IPS-18c (cell line): ENCODE data around the gene MCM8.

Experiments
- H3K4me3 ChIP-seq: 2 replicates; pipeline ENCODE4 v1.7.0; 2013; ENCODE audit warnings: low read depth, mild to moderate bottlenecking, low read length, moderate library complexity; ENCODE audit not compliant: insufficient read depth
- H3K9me3 ChIP-seq: one replicate; pipeline ENCODE4 v1.6.1; 2013; ENCODE audit warnings: mild to moderate bottlenecking, low read length, moderate library complexity; ENCODE audit not compliant: control insufficient read depth, insufficient read depth

The MCM8 gene

DNA sequence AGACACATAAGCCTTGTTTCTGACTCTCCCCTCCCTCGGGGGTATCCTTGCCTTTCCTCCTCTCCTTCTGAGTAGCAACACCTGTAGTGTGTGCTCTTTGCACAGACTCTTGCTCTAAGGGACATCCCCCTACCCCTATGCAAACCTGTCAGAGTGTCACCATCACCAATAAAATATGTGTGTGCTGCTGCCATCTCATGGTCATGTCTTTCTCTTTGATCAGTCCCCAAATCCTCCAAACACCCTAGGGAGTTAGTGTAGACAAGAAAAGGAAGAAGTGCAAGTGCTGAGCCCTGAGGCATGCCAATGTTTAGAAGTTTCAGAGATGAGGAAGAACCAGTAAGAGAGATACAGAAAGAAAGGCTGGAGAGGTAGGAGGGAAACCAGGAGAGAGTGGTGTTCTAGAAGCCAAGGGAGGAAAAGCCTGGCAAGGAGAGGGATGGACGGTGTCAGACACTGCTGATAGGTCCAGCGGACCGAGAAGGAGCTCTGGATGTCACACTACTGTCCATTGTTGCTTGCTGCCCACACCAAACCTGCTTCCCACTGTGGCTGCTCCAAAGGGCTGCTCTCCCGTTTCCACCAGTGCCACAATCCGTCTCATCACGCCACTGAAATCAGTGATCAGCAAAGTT lies 16.5 kb upstream of the MCM8 start:
- no peaks in the 10 kb centered on the region for H3K9me3 ChIP-seq
- no peak overlapping the region for H3K4me3 ChIP-seq

DNA sequence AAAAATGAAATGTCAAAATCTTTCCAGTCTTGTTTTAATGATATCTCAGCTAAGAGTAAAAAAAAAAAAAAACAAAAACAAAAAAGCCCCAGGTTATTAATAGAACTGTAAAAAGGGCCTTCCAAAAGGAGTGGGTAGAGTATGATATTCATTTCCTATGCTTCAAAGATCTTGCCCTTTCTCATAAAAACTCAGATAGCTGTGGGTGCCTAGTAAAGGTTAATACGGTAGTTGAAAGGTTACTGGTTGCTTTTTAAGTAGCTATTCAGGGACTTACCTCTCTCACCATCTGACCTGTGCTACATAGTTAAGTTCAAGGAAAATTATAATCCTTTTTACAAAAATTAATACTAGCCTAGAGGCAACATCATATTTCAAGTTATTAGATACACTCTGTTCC lies 15.1 kb upstream of the MCM8 start:
- Histone ChIP-seq H3K4me3 (no peak overlapping the region), H3K9me3 (no peaks in the 10 kb centered on the region)

DNA sequence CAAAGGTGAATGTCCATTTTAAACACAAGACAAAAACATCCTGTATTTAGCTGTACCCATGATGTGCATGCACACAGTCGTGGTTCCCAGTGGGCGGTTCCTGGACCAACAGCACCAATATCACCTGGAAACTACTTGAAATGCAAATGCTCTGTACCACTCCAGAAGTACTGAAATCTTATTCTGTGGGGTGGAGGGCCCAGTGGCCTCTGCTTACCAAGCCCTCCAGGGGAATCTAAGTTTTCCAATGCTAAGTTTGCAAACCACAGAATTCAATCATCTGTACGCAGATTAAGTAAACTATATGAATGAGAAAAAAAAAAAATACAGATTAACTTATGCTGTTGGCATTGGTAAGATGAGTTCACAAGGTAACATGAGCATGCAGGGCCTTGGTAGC lies 14.2 kb upstream of the MCM8 start:
- H3K9me3 ChIP-seq, result no peaks in the 10 kb centered on the region
- no peak overlapping the region for H3K4me3 ChIP-seq

DNA sequence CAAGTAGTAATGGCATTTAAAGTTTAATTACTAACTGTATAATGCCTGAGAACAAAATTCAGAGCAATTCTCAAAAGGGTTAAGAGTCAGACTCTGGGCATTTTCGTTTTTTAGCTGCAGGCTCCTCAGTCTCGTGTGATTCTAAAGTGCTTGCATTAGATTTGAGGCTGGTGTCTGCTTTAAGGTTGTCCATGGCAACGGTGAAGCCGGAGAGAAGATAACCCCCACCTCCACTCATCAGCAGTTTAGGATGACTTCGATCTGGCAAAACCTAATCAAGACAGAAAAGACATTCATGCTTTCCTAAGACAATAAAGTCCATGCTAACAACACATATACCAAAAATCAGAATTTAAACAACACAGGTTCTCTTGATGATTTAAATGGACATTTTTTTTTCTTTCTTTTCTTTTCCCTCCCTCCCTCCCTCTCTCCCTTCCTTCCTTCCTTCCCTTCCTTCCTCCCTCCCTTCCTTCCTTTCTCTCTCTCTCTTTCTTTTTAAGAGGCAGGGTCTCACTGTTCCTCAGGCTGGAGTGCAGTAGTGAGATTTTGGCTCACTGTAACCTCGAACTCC lies 11.9 kb upstream of the MCM8 start:
- H3K9me3 ChIP-seq, result no peaks in the 10 kb centered on the region

DNA sequence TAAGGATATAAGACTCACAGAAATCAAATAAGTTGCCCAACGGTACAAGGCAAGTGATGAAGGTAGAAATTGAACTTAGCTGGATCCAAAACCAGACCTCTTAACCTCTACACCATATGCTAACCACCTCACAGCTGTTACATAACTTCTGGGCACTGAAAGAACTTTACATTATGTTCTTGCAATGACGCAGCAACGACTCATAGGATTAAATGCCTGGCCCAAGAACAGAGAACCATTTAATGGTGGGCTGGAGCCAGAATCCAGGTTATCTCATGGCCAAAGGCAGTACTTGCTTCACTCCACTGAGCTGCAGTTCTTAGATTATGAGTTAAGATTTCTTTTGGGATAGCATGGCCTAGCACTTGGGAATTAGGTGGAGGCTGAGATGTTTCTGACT lies 4.5 kb upstream of the MCM8 start:
- Histone ChIP-seq H3K4me3 (no peak overlapping the region), H3K9me3 (no peaks in the 10 kb centered on the region)

More for the DNA sequence above, 11.9 kb upstream of the MCM8 start:
- H3K4me3 ChIP-seq, result no peak overlapping the region

DNA sequence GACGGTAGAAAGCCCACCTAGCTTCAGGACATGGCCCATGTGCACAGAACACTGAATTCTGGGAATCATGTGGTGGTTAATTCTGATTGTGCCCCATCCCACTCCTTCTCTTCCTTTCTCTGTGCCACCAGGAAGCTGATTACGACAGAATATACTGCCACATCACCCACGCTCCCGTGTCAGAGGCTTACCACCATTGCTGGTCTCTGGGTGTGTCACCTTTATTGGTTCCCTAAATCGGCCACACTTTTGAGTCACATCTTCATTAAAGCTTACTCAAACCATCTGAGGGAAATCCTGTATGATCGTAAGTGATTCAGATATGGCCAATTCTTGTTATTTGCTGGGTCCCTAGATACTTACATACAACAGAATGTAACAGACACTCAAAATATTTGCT lies 3.2 kb upstream of the MCM8 start:
- H3K4me3 ChIP-seq, result no peak overlapping the region
- no peaks in the 10 kb centered on the region for H3K9me3 ChIP-seq

DNA sequence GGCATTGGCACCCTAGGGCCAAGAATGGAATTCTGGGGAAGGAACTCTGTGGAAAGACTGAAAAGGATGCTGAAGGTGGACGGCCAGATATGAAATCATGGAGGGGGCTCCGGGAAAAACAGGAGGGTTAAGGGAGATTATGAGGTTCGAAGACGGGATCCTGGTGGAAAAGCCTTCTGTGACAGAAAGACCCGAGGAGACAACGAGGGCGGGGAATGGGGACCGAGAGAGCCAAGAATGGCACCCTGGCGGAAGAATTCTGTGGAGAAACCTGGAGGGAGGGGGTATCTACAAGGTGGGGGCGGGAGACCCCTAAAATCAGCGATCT lies 545 bp upstream of the MCM8 start:
- peak overlapping the region; percentile 91 for H3K4me3 ChIP-seq
- H3K9me3 ChIP-seq, result no peaks in the 10 kb centered on the region

DNA sequence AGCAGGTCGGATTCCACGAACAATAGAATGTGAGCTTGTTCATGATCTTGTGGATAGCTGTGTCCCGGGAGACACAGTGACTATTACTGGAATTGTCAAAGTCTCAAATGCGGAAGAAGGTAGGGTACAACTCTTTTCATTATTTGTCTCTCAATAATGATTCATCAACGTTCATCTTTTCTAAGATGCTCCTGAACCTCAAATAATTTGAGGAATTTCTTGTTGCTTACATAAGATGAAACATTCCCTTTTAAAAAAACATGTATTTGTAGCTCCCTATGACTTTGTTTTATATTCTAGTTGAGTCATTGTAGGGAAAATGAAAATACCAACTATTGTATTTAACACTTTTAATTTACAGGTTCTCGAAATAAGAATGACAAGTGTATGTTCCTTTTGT lies 17.0 kb downstream of the MCM8 start:
- H3K4me3 ChIP-seq, result no peak overlapping the region
- no peaks in the 10 kb centered on the region for H3K9me3 ChIP-seq

DNA sequence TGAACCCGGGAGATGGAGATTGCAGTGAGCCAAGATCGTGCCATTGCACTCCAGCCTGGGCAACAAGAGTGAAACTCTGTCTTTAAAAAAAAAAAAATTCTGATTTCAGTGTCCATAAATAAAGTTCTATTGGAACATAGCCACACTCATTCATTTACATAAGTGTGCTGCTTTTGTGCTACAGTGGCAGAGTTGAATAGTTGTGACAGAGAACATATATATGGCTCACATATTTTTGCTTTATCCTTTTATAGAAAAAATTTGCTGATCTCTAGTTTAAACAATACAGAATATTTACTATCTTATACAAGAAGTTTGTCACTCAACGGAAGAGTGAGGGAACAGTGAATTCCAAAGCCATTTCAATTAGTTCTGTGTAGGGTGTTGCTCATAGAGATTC lies 18.0 kb downstream of the MCM8 start:
- H3K4me3 ChIP-seq, result no peak overlapping the region
- no peaks in the 10 kb centered on the region for H3K9me3 ChIP-seq

DNA sequence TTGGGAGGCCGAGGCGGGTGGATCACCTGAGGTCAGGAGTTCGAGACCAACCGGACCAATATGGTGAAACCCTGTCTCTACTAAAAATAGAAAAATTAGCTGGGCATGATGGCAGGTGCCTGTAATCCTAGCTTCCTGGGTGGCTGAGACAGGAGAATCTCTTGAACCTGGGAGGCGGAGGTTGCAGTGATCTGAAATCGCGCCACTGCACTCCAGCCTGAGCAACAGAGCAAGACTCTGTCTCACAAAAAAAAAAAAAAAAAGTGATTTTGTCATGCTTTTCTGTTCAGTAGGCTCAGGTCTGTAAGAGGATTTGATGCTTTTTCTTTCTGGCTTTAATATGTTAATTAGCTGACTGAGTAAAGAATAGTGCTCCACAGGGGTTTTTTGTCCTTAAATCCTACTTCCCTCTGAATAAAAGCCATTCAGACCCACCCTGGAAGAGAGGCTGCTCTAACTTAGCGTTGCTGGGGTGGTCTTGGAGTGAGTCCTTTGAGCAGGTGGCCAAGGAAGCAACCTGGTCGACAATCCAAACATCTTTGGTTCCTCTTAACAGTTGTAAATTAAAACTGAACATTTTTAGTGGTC lies 19.0 kb downstream of the MCM8 start:
- Histone ChIP-seq H3K4me3 (no peak overlapping the region), H3K9me3 (no peaks in the 10 kb centered on the region)

DNA sequence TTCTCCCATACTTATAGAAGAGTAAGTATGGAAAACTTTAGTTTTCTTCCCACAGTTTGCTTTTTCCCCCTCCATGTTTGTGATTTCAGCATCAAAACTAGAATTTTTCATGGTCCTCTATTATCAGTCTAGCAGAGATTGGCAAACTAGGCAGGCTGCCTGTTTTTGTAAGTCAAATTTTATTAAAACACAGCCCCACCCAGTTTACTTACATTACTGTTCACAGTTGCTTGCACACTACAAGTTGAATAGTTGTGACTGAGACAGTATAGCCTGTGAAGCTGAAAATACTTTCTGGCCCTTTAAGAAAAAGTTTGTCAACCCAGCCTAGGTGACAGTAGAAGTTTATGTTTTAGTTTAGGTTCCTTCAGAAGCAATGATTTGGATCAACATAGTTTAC lies 19.5 kb downstream of the MCM8 start:
- H3K9me3 ChIP-seq, result no peaks in the 10 kb centered on the region

DNA sequence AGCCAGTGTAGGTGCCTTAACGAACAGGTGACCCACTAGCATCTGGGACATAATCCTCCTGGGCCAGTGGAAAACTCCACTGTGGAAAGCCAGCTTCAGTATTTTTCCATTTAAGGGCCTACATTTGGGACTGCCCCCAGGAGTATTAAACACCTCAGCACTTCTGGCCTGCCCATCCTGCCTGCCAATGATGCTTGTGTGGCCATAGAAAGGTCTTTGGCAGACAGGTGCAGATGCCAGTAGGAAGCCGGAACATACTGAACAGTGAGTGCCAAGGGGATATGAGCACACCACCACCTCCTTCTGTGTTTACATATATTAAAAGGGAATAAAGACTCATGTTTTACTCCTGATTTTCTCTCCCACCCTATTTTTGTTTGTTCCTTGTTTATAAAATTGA lies 19.9 kb downstream of the MCM8 start:
- Histone ChIP-seq H3K4me3 (no peak overlapping the region), H3K9me3 (no peaks in the 10 kb centered on the region)

More for the DNA sequence above, 19.5 kb downstream of the MCM8 start:
- no peak overlapping the region for H3K4me3 ChIP-seq

DNA sequence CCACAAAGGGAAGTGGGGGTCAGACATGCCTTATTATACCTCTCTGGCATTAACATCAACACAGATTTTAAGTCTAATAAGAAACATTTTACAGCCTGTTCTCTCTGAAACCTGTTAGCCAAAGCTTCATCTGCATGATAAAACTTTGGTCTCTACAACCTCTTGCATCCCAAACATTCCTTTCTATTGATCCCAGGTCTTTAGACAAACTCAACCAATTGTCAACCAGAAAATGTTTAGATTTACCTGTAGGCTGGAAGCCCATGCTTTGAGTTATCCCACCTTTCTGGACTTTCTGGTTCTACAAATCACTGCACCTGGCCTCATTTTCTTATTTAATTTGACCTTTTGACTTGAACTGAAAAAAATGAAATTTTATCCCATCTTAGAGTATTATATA lies 20.8 kb downstream of the MCM8 start:
- no peak overlapping the region for H3K4me3 ChIP-seq

DNA sequence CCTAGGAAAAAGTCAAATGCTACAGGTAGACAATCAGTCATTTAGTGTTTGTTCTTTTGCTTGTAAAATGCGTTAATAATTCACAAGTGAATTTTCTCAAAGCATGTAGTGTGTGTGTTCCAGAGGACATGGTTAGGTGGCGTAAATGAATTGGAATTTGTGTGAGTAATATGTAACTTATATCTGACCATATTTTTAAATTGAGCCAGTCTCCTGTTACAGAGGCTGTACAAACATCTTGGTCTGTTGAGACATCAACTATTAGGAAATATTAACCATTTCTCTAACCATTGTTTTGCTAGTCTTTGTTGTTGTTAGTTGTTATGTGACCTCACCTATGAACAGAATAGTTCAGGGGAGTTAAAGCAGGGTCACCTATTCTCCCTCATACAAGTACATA lies 22.7 kb downstream of the MCM8 start:
- Histone ChIP-seq H3K4me3 (no peak overlapping the region), H3K9me3 (no peaks in the 10 kb centered on the region)

More for the DNA sequence above, 20.8 kb downstream of the MCM8 start:
- no peaks in the 10 kb centered on the region for H3K9me3 ChIP-seq

DNA sequence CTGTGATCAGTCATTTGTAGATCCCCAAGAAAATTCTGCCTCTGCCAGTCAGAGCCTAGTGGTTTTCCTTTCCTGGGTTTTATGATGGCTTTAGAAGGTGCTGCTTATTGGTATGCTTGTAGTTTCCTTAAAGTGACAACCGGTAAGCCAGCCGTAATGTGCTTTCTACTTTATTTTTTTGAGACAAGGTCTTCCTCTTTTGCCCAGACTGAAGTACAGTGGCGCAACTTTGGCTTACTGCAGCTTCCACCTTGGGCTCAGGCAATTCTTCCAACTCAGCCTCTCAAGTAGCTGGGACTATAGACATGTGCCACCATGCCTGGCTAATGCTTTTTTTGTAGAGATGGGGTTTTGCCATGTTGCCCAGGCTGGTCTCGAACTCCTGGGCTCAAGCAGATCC lies 23.5 kb downstream of the MCM8 start:
- Histone ChIP-seq H3K9me3 (no peaks in the 10 kb centered on the region), H3K4me3 (no peak overlapping the region)

DNA sequence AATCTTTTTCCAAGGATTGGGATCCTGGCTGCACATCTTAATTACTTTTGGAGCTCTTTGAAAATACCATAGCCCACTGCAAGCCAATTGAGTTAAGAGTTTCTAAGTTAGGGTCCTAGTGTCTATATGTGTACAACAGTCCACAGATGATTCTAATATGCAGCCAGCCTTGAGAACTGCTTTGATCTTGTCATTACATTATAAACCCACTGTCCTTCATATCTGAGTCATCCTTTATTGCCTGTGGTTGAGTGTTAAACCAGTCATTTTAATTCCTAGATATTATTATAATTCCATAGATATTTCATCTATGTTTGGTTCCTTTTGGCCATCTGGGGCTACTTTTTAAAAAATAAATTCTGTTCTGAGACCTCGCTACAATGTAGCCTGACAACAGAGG lies 24.1 kb downstream of the MCM8 start:
- no peak overlapping the region for H3K4me3 ChIP-seq
- H3K9me3 ChIP-seq, result no peaks in the 10 kb centered on the region

DNA sequence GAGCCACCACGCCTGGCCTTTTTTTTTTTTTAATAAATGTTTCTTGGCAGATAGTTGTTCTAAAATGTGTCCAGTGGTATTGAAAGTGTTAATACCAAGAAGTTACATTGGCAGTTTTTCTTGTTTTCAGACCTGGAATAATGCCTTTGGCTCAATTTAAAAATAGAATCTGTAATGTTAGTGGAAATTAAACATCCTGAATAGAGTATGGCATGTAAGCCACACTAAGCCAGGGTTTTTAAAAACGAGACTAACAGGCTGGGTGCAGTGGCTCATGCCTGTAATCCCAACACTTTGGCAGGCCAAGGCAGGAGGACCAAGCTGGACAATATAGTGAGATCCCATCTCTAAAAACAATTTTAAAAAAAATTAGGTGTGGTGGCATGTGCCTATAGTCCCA lies 25.3 kb downstream of the MCM8 start:
- Histone ChIP-seq H3K4me3 (no peak overlapping the region), H3K9me3 (no peaks in the 10 kb centered on the region)

DNA sequence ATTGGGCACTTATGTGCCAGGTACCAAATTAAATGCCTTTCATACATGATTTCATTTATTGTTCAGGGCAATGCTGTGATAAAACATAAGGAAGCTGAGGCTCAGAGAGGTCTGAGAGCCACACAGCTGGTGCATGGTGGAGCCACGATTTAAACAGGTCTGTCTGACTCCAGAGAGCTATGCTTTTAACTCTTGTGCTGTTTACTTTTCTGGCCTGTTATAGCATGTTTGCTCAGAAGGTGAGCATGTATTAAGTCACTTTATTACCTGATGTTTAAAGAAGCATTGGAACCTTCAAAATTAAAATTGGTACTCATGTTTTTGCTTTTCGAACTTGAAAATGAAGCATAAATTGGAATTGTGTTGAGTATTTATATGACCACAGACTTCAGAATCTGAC lies 26.8 kb downstream of the MCM8 start:
- no peaks in the 10 kb centered on the region for H3K9me3 ChIP-seq
- no peak overlapping the region for H3K4me3 ChIP-seq

DNA sequence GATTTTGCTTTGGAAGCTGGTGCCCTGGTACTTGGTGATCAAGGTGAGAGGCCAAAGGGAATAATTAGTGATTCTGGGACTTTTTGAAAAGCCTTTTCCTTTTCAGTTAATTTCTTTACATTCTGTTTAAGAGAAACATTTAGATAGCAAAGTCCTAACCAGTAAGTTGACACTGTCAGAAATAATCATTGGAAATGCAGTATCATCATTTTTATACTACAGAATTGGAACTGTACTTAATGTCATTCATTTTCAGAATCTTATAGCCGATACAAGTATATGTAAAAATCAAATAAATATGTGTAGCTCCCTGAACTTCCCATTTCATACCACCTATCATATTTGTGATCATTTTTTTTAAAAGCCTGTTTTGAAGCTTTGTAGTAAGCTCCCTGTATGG lies 27.5 kb downstream of the MCM8 start:
- Histone ChIP-seq H3K4me3 (no peak overlapping the region), H3K9me3 (no peaks in the 10 kb centered on the region)
